ENCODE results near the gene MARCHF3. TPM values are rescaled to one million over a fixed set of nuclear protein-coding genes. Genes with fewer than 3 reads are reported as not detected.

Gene MARCHF3
- total RNA-seq, 1 experiment from 2014 or later, result 16.1 TPM

GRCh38 chr5:127003798-127004495 lies 26.4 kb downstream of the MARCHF3 start (continued):
- no peak for TF ChIP-seq STAT6 (CRISPR knock-in tag; conservative IDR thresholded peaks at IDR 0.05; ENCODE audit: low read depth)

- Mint-ChIP-seq H3K27me3 (ENCODE audit: low read depth) (no peaks in the 10 kb centered on the region), H3K36me3 (no peaks in the 10 kb centered on the region), H3K9me3 (no peaks in the 10 kb centered on the region), H3K27ac (no peak overlapping the region), H3K4me1 (peaks cover 11% of the 10 kb centered on the region), H3K4me3 (no peak overlapping the region)
- ChIA-PET POLR2A (no interaction called here), CTCF (no interaction called here)
- DNase-seq (ENCODE audit: low spot score) (no peak), ATAC-seq (no peak)
- TF ChIP-seq ZSCAN18 (CRISPR knock-in tag; IDR thresholded peaks at IDR 0.05) (no peak), NR1H2 (CRISPR knock-in tag; IDR thresholded peaks at IDR 0.05) (no peak), NFYB (CRISPR knock-in tag; conservative IDR thresholded peaks at IDR 0.05; ENCODE audit: low read depth) (no peak), MYBL2 (CRISPR knock-in tag; IDR thresholded peaks at IDR 0.05) (no peak), GTF2I (CRISPR knock-in tag; conservative IDR thresholded peaks at IDR 0.05) (no peak), KAT7 (CRISPR knock-in tag; IDR thresholded peaks at IDR 0.05; ENCODE audit: borderline replicate concordance) (no peak), ZNF263 (CRISPR knock-in tag; IDR thresholded peaks at IDR 0.05; ENCODE audit: low read depth) (no peak), ZNF512 (CRISPR knock-in tag; IDR thresholded peaks at IDR 0.05; ENCODE audit: borderline replicate concordance) (no peak), ZNF423 (CRISPR knock-in tag; IDR thresholded peaks at IDR 0.05) (no peak)
Measured at GRCh38 chr5:127002390-127002789, 28.0 kb downstream of the MARCHF3 start.

- no peaks in the 10 kb centered on the region for H3K27me3 Mint-ChIP-seq (ENCODE audit: low read depth)
- H3K27ac Mint-ChIP-seq, result no peak overlapping the region
- ATAC-seq (no peak), DNase-seq (ENCODE audit: low spot score) (no peak)
- ChIA-PET CTCF (no interaction called here), POLR2A (no interaction called here)
- H3K36me3 Mint-ChIP-seq, result no peaks in the 10 kb centered on the region
- peaks cover 11% of the 10 kb centered on the region for H3K4me1 Mint-ChIP-seq
- H3K9me3 Mint-ChIP-seq, result no peaks in the 10 kb centered on the region
- no peak overlapping the region for H3K4me3 Mint-ChIP-seq
- no peak for TF ChIP-seq E2F4 (CRISPR knock-in tag; IDR thresholded peaks at IDR 0.05; ENCODE audit: borderline replicate concordance, low read depth)
- TF ChIP-seq MYBL2 (CRISPR knock-in tag; IDR thresholded peaks at IDR 0.05), result no peak
- TF ChIP-seq E2F5 (CRISPR knock-in tag; IDR thresholded peaks at IDR 0.05), result no peak
- no peak for TF ChIP-seq SMAD4 (CRISPR knock-in tag; IDR thresholded peaks at IDR 0.05)
- TF ChIP-seq CBFB (CRISPR knock-in tag; IDR thresholded peaks at IDR 0.05; ENCODE audit: low read depth), result no peak
- TF ChIP-seq RELA (CRISPR knock-in tag; IDR thresholded peaks at IDR 0.05; ENCODE audit: borderline replicate concordance), result no peak
- no peak for TF ChIP-seq ZNF425 (CRISPR knock-in tag; conservative IDR thresholded peaks at IDR 0.05)
- TF ChIP-seq NR3C1 (CRISPR knock-in tag; conservative IDR thresholded peaks at IDR 0.05; ENCODE audit: low read depth), result no peak
- no peak for TF ChIP-seq FOXJ3 (CRISPR knock-in tag; IDR thresholded peaks at IDR 0.05; ENCODE audit: borderline replicate concordance)
- TF ChIP-seq ZNF121 (CRISPR knock-in tag; IDR thresholded peaks at IDR 0.05), result no peak
- TF ChIP-seq TEAD4 (CRISPR knock-in tag; IDR thresholded peaks at IDR 0.05), result no peak
Measured at GRCh38 chr5:127001621-127002296, 28.6 kb downstream of the MARCHF3 start.

All from WTC11 (cell line).